K562 (cell line): ENCODE measurements around the gene SERTAD2. TPM values are rescaled to one million over a fixed set of nuclear protein-coding genes. Genes with fewer than 3 reads are reported as not detected.
A peak's percentile ranks its signal among the peaks of the same experiment; 100 is the strongest.

Experiments used
- CC2D1A ChIP-seq: fragments of 450-650 bp; IDR thresholded peaks from 2 replicates; pipeline ENCODE4 v1.6.1; 2017; ENCODE audit warnings: mild to moderate bottlenecking
- CHD2 ChIP-seq: IDR thresholded peaks from 2 replicates; pipeline ENCODE4 v1.6.1; 2011; ENCODE audit warnings: low read depth, low read length
- CSDE1 ChIP-seq, 2 experiments: fragments of 450-650 bp; IDR thresholded peaks; 2 replicates each; pipeline ENCODE4 v1.6.1; 2016; ENCODE audit warnings: mild to moderate bottlenecking in 1 of 2
- HINFP ChIP-seq: fragments of 450-650 bp; conservative IDR thresholded peaks from 2 replicates; pipeline ENCODE4 v1.6.1; 2016; ENCODE audit warnings: missing genetic modification characterization, low read depth, mild to moderate bottlenecking, control low read depth, missing compliant biosample characterization
- NCOR1 ChIP-seq: fragments of 450-650 bp; IDR thresholded peaks from 2 replicates; pipeline ENCODE4 v1.6.1; 2016; ENCODE audit warnings: mild to moderate bottlenecking, moderate library complexity
- PML ChIP-seq: IDR thresholded peaks from 2 replicates; pipeline ENCODE4 v1.6.1; 2012; ENCODE audit warnings: low read length, inconsistent platforms
- POLR2H ChIP-seq: IDR thresholded peaks from 2 replicates; pipeline ENCODE4 v1.6.1; 2016; ENCODE audit warnings: missing genetic modification characterization, low read depth, mild to moderate bottlenecking, control low read depth, missing compliant biosample characterization, moderate library complexity
- PREB ChIP-seq: sonication (generic); formaldehyde crosslinking; IDR thresholded peaks from 2 replicates; pipeline ENCODE4 v1.8.1; 2023; ENCODE audit warnings: mild to moderate bottlenecking, missing genetic modification reagents
- RBM22 ChIP-seq: fragments of 200-400 bp; formaldehyde crosslinking; IDR thresholded peaks from 2 replicates; pipeline ENCODE4 v1.6.1; 2018; ENCODE audit warnings: low read length, low read depth; ENCODE audit not compliant: poor library complexity, severe bottlenecking
- RBM39 ChIP-seq: fragments of 200-400 bp; formaldehyde crosslinking; optimal IDR thresholded peaks from 2 replicates; pipeline ENCODE3; 2018; ENCODE audit warnings: low read depth, low read length
- RREB1 ChIP-seq: fragments of 250-450 bp; sonication (Bioruptor Pico); IDR thresholded peaks from 2 replicates; pipeline ENCODE4 v1.4.0; 2020
- SAFB2 ChIP-seq: fragments of 200-400 bp; formaldehyde crosslinking; IDR thresholded peaks from 2 replicates; pipeline ENCODE4 v1.6.1; 2018; ENCODE audit warnings: borderline replicate concordance, low read length, low read depth, moderate library complexity; ENCODE audit not compliant: severe bottlenecking
- SNAPC5 ChIP-seq: fragments of 250-450 bp; sonication (Bioruptor Pico); IDR thresholded peaks from 2 replicates; pipeline ENCODE4 v1.8.0; 2021; ENCODE audit warnings: moderate library complexity, mild to moderate bottlenecking, inconsistent platforms
- TCFL5 ChIP-seq: fragments of 250-450 bp; sonication (Bioruptor Pico); conservative IDR thresholded peaks from 2 replicates; pipeline ENCODE4 v1.6.1; 2021; ENCODE audit warnings: mild to moderate bottlenecking, moderate library complexity, matching md5 sums
- ZKSCAN3 ChIP-seq: fragments of 250-450 bp; sonication (Bioruptor Pico); IDR thresholded peaks from 2 replicates; pipeline ENCODE4 v1.4.0; 2020
- ZNF121 ChIP-seq: sonication (generic); formaldehyde crosslinking; conservative IDR thresholded peaks from 2 replicates; pipeline ENCODE4 v1.8.0; 2022; ENCODE audit warnings: missing genetic modification reagents
- ZNF253 ChIP-seq: fragments of 250-450 bp; sonication (Bioruptor Pico); conservative IDR thresholded peaks from 2 replicates; pipeline ENCODE4 v1.6.1; 2021; ENCODE audit warnings: mild to moderate bottlenecking
- ZNF561 ChIP-seq: fragments of 450-650 bp; formaldehyde crosslinking; conservative IDR thresholded peaks from 2 replicates; pipeline ENCODE4 v1.4.0; 2020; ENCODE audit warnings: mild to moderate bottlenecking, moderate library complexity
- ZNF655 ChIP-seq: fragments of 250-450 bp; sonication (Bioruptor Pico); IDR thresholded peaks from 2 replicates; pipeline ENCODE4 v1.5.0; 2021
- polyA plus RNA-seq, 8 experiments: library from polyadenylated mRNA; depleted of rRNA in 4 of 8; stranded (reverse) in 5 of 8; unstranded in 3 of 8; fragments of >200 nt; fragmentation: Nextera tagmentation in 2 of 8; fragmentation: Illumina TruSeq in 1 of 8; extraction: Ambion mirVana in 2 of 8; extraction: Trizol in 1 of 8; gene quantifications; 2 replicates each; pipeline versions ENCODE4 v1.2.1 to v1.2.3, GENCODE V29; 2011 to 2014; ENCODE audit warnings: inconsistent platforms in 1 of 8, missing spikeins in 1 of 8
- total RNA-seq, 7 experiments: library from RNA; depleted of rRNA in 6 of 7; stranded (reverse); fragments of >200 nt in 6 of 7; fragmentation: Illumina TruSeq in 2 of 7; extraction: Trizol in 2 of 7; gene quantifications; 2 replicates each; pipeline versions ENCODE4 v1.2.1 to v1.2.3, GENCODE V29; 2011 to 2021; ENCODE audit warnings: low replicate concordance in 1 of 7

Gene SERTAD2
- total and polyA plus RNA-seq, 9 of the 15 experiments (the other 6 are each of a cell fraction or from before 2014, with no cell fraction given): 3.0 to 12.5 (median 6.1) TPM

- no peak for TF ChIP-seq ZKSCAN3 (CRISPR knock-in tag)
- TF ChIP-seq CC2D1A: no peak
- TF ChIP-seq RBM39: no peak
- no peak for TF ChIP-seq ZNF561 (CRISPR knock-in tag)
- TF ChIP-seq CHD2: no peak
- TF ChIP-seq PREB (CRISPR knock-in tag): no peak
- TF ChIP-seq HINFP (tag): no peak
- TF ChIP-seq SNAPC5 (CRISPR knock-in tag): no peak
- TF ChIP-seq CSDE1 (IDR thresholded peaks at IDR 0.05): no peak
- TF ChIP-seq ZNF121 (CRISPR knock-in tag): no peak
- no peak for TF ChIP-seq PML
- TF ChIP-seq TCFL5 (CRISPR knock-in tag): no peak
- no peak for TF ChIP-seq RBM22
- TF ChIP-seq ZNF655 (CRISPR knock-in tag): no peak
- no peak for TF ChIP-seq POLR2H (tag)
- TF ChIP-seq NCOR1: 0 out of 2 replicates have a peak, but pooled peaks have one; percentile 21
- TF ChIP-seq ZNF253 (CRISPR knock-in tag): no peak
- TF ChIP-seq RREB1 (CRISPR knock-in tag): no peak
- TF ChIP-seq SAFB2: no peak
Observed at GRCh38 chr2:64606479-64607363, 47.0 kb downstream of the SERTAD2 start (continued).
